H1 (cell line): Measurements from ENCODE around the gene DGAT2L6. TPM values are rescaled to one million over a fixed set of nuclear protein-coding genes. Genes with fewer than 3 reads are reported as not detected.
A peak's percentile ranks its signal among the peaks of the same experiment; 100 is the strongest.

Source experiments
- CTCF ChIA-PET: fragments of 300-600 bp; sonication (Branson Sonifier 250); formaldehyde crosslinking; loops from one replicate; lab custom pipeline; 2021; ENCODE audit not compliant: partially characterized antibody; lab: Charles Lee
- POLR2A ChIA-PET: fragments of 300-600 bp; sonication (Branson Sonifier 250); formaldehyde crosslinking; loops from one replicate; lab custom pipeline; 2021; ENCODE audit warnings: inconsistent platforms; ENCODE audit not compliant: partially characterized antibody; lab: Charles Lee
- DNase-seq, 2 experiments: peaks; one replicate each; pipeline versions ENCODE4 v3.0.0 to v3.0.0-alpha.2; 2010 to 2022; ENCODE audit warnings: low spot score in 2 of 2, low read depth in 1 of 2, mixed read lengths in 1 of 2
- FAIRE-seq: peaks from 2 replicates; lab custom pipeline; 2011; peaks lifted over from hg19 to GRCh38; lab: Jason Lieb, UNC
- H2AFZ ChIP-seq: 2 replicates; pipeline ENCODE4 v1.8.1; 2012; ENCODE audit warnings: low read length, inconsistent platforms
- H2AK5ac ChIP-seq: 2 replicates; pipeline ENCODE4 v1.6.1; 2013; ENCODE audit warnings: low read depth, low read length
- H2BK120ac ChIP-seq: replicated peaks from 2 replicates; pipeline ENCODE3; 2013; ENCODE audit warnings: low read depth, low read length, inconsistent platforms
- H2BK12ac ChIP-seq: 2 replicates; pipeline ENCODE4 v1.6.1; 2013; ENCODE audit warnings: low read depth, low read length
- H2BK15ac ChIP-seq: 2 replicates; pipeline ENCODE4 v1.6.1; 2013; ENCODE audit warnings: low read length
- H2BK20ac ChIP-seq: 2 replicates; pipeline ENCODE4 v1.6.1; 2013; ENCODE audit warnings: low read length
- H2BK5ac ChIP-seq: 2 replicates; pipeline ENCODE4 v1.6.1; 2013; ENCODE audit warnings: low read depth, low read length
- H3K14ac ChIP-seq: 2 replicates; pipeline ENCODE4 v1.6.1; 2013; ENCODE audit warnings: inconsistent platforms; ENCODE audit not compliant: insufficient read length
- H3K18ac ChIP-seq: 2 replicates; pipeline ENCODE4 v1.6.1; 2013; ENCODE audit warnings: low read length; ENCODE audit errors: extremely low read depth
- H3K23ac ChIP-seq: 2 replicates; pipeline ENCODE4 v1.6.1; 2013; ENCODE audit warnings: inconsistent platforms; ENCODE audit not compliant: insufficient read length
- H3K23me2 ChIP-seq: 2 replicates; pipeline ENCODE4 v1.6.1; 2013; ENCODE audit warnings: low read depth, low read length
- H3K27ac ChIP-seq: 2 replicates; pipeline ENCODE4 v1.6.1; 2011; ENCODE audit warnings: low read depth, low read length, inconsistent platforms
- H3K27me3 ChIP-seq, 4 experiments: replicated peaks in 1 of 4; 1 replicate in 1 of 4; 2 replicates in 3 of 4; pipeline versions ENCODE4 v1.6.1 to v1.8.1; 2011 to 2013; ENCODE audit warnings: low read length in 3 of 4, mild to moderate bottlenecking in 3 of 4, inconsistent platforms in 2 of 4, mixed read lengths in 2 of 4, moderate library complexity in 1 of 4; ENCODE audit not compliant: control insufficient read depth in 3 of 4, insufficient read depth in 3 of 4; ENCODE audit errors: extremely low read depth in 1 of 4
- H3K36me3 ChIP-seq, 4 experiments: 2 replicates each; pipeline versions ENCODE4 v1.6.1 to v1.8.1; 2011 to 2013; ENCODE audit warnings: mild to moderate bottlenecking in 4 of 4, low read length in 3 of 4, moderate library complexity in 2 of 4, control low read depth in 1 of 4, inconsistent platforms in 1 of 4; ENCODE audit not compliant: insufficient read depth in 4 of 4, control insufficient read depth in 2 of 4
- H3K4ac ChIP-seq: replicated peaks from 2 replicates; pipeline ENCODE3; 2013; ENCODE audit warnings: low read length, low read depth, mixed read lengths, inconsistent platforms; ENCODE audit not compliant: insufficient read length
- H3K4me1 ChIP-seq, 4 experiments: replicated peaks in 1 of 4; 1 replicate in 1 of 4; 2 replicates in 3 of 4; pipeline versions ENCODE4 v1.6.1 to v1.8.1; 2011 to 2013; ENCODE audit warnings: low read length in 3 of 4, inconsistent platforms in 2 of 4, mixed read lengths in 1 of 4; ENCODE audit not compliant: insufficient read depth in 4 of 4, control insufficient read depth in 3 of 4
- H3K4me2 ChIP-seq, 2 experiments: 2 replicates each; pipeline versions ENCODE4 v1.6.1 to v1.8.1; 2011 to 2013; ENCODE audit warnings: low read depth in 2 of 2, low read length in 2 of 2, control low read depth in 1 of 2, inconsistent platforms in 1 of 2, mild to moderate bottlenecking in 1 of 2; ENCODE audit not compliant: insufficient read depth in 1 of 2
- H3K4me3 ChIP-seq, 4 experiments: fragments of 200-600, 300-600 bp in 1 of 4; sonication (generic), shearing (Covaris generic), sonication (Bioruptor Twin) in 1 of 4; 2 replicates each; pipeline versions ENCODE4 v1.5.1 to v1.8.1; 2011 to 2016; ENCODE audit warnings: low read length in 4 of 4, low read depth in 3 of 4, control low read depth in 2 of 4, inconsistent platforms in 2 of 4, mild to moderate bottlenecking in 2 of 4, mixed read lengths in 1 of 4, moderate library complexity in 1 of 4; ENCODE audit not compliant: insufficient read depth in 2 of 4; ENCODE audit errors: extremely low read depth in 1 of 4
- H3K56ac ChIP-seq: replicated peaks from 2 replicates; pipeline ENCODE3; 2013; ENCODE audit warnings: low read depth, mild to moderate bottlenecking, mixed read lengths, low read length, inconsistent platforms; ENCODE audit not compliant: insufficient read length
- H3K79me1 ChIP-seq: 2 replicates; pipeline ENCODE4 v1.6.1; 2013; ENCODE audit warnings: low read depth, low read length, control low read depth
- H3K79me2 ChIP-seq, 2 experiments: 2 replicates each; pipeline versions ENCODE4 v1.6.1 to v1.8.1; 2012 to 2013; ENCODE audit warnings: low read length in 2 of 2, mild to moderate bottlenecking in 2 of 2, inconsistent platforms in 1 of 2; ENCODE audit not compliant: insufficient read depth in 2 of 2, control insufficient read depth in 1 of 2
- H3K9ac ChIP-seq, 4 experiments: replicated peaks in 1 of 4; 1 replicate in 1 of 4; 2 replicates in 3 of 4; pipeline versions ENCODE4 v1.6.1 to v1.8.1; 2011 to 2013; ENCODE audit warnings: low read depth in 3 of 4, low read length in 3 of 4, control low read depth in 2 of 4, mild to moderate bottlenecking in 2 of 4, moderate library complexity in 2 of 4, inconsistent platforms in 1 of 4; ENCODE audit errors: extremely low read depth in 1 of 4
- H3K9me3 ChIP-seq, 2 experiments: 2 replicates each; pipeline versions ENCODE4 v1.6.1 to v1.8.1; 2012 to 2013; ENCODE audit warnings: mild to moderate bottlenecking in 2 of 2, moderate library complexity in 2 of 2, control low read depth in 1 of 2, inconsistent platforms in 1 of 2, low read depth in 1 of 2, low read length in 1 of 2, mixed read lengths in 1 of 2; ENCODE audit not compliant: insufficient read depth in 2 of 2
- H4K20me1 ChIP-seq, 2 experiments: replicated peaks in 1 of 2; 2 replicates each; pipeline versions ENCODE3 to v1.8.1; 2011 to 2013; ENCODE audit warnings: inconsistent platforms in 2 of 2, low read length in 2 of 2, mild to moderate bottlenecking in 1 of 2; ENCODE audit not compliant: insufficient read depth in 2 of 2, control insufficient read depth in 1 of 2
- H4K5ac ChIP-seq: 2 replicates; pipeline ENCODE4 v1.6.1; 2013; ENCODE audit warnings: low read length, low read depth, mixed read lengths, inconsistent platforms; ENCODE audit not compliant: insufficient read length
- H4K8ac ChIP-seq: 2 replicates; pipeline ENCODE4 v1.8.0; 2013; ENCODE audit warnings: mild to moderate bottlenecking, moderate library complexity, low read length, inconsistent platforms; ENCODE audit not compliant: insufficient read depth; ENCODE audit errors: extremely low read depth
- H4K91ac ChIP-seq: replicated peaks from 2 replicates; pipeline ENCODE3; 2013; ENCODE audit warnings: low read length, mixed read lengths, inconsistent platforms; ENCODE audit not compliant: insufficient read length
- BRCA1 ChIP-seq: IDR thresholded peaks from 2 replicates; pipeline ENCODE4 v1.6.1; 2012; ENCODE audit warnings: low read depth, low read length, improper control_type of control experiment
- GTF2F1 ChIP-seq: IDR thresholded peaks from 2 replicates; pipeline ENCODE4 v1.6.1; 2012; ENCODE audit warnings: low read depth, low read length, improper control_type of control experiment, borderline replicate concordance
- HDAC2 ChIP-seq, 2 experiments: fragments of 300-600 bp in 1 of 2; sonication (generic) in 1 of 2; IDR thresholded peaks; 2 replicates each; pipeline ENCODE4 v1.6.1; 2011 to 2012; ENCODE audit warnings: low read depth in 2 of 2, low read length in 2 of 2, mild to moderate bottlenecking in 2 of 2, moderate library complexity in 2 of 2, borderline replicate concordance in 1 of 2, inconsistent platforms in 1 of 2
- HDAC6 ChIP-seq: IDR thresholded peaks from one replicate; pipeline ENCODE4 v1.7.1; 2012; ENCODE audit warnings: low read depth, mild to moderate bottlenecking, inconsistent platforms, low read length, moderate library complexity
- KDM5A ChIP-seq: fragments of 200-600 bp; IDR thresholded peaks from 2 replicates; pipeline ENCODE4 v1.7.1; 2012; ENCODE audit warnings: mild to moderate bottlenecking, low read length, inconsistent platforms, mixed read lengths
- NRF1 ChIP-seq: IDR thresholded peaks from 2 replicates; pipeline ENCODE4 v1.6.1; 2011; ENCODE audit warnings: mild to moderate bottlenecking, low read depth, low read length, improper control_type of control experiment
- POLR2AphosphoS5 ChIP-seq: IDR thresholded peaks from 2 replicates; pipeline ENCODE4 v1.6.1; 2011; ENCODE audit warnings: low read depth, low read length
- RAD21 ChIP-seq, 2 experiments: IDR thresholded peaks in 1 of 2; conservative IDR thresholded peaks in 1 of 2; 2 replicates each; pipeline ENCODE4 v1.6.1; 2011; ENCODE audit warnings: low read depth in 2 of 2, low read length in 2 of 2, improper control_type of control experiment in 1 of 2, inconsistent platforms in 1 of 2, mild to moderate bottlenecking in 1 of 2, moderate library complexity in 1 of 2
- WGBS, 2 experiments: shearing (Covaris generic) in 1 of 2; methylation state at CpG; one replicate each; pipeline versions ENCODE4 v1.1.6 to v1.1.7; 2013 to 2015; ENCODE audit warnings: low lambda C conversion rate in 2 of 2, mixed read lengths in 2 of 2, inconsistent platforms in 1 of 2, low coverage in 1 of 2, missing lambda C conversion rate in 1 of 2; ENCODE audit not compliant: insufficient replicate concordance in 2 of 2, insufficient coverage in 1 of 2, insufficient read length in 1 of 2; ENCODE audit errors: extremely low coverage in 1 of 2, missing lambda C conversion rate in 1 of 2; 5-methylcytosine and 5-hydroxymethylcytosine counted together
- polyA plus RNA-seq, 7 experiments: library from polyadenylated mRNA; depleted of rRNA in 3 of 7; stranded (reverse) in 5 of 7; unstranded in 2 of 7; fragments of >200 nt in 5 of 7; fragments of 200-250 nt in 2 of 7; gene quantifications; 1 replicate in 5 of 7; 2 replicates in 1 of 7; 4 replicates in 1 of 7; pipeline versions ENCODE4 v1.2.1 to v1.2.3, GENCODE V29; 2011 to 2013; ENCODE audit warnings: missing spikeins in 2 of 7, mixed read lengths in 2 of 7
- total RNA-seq: library from RNA; stranded (reverse); fragmentation: NEBNext Ultra II Directional; extraction: Animal tissue kit (Norgen Biotek cat#: 25700); gene quantifications from 2 replicates; pipeline ENCODE4 v1.2.1, GENCODE V29; 2021
- TF ChIP-seq, protein P1 (sequence below): IDR thresholded peaks from 2 replicates; pipeline ENCODE4 v1.6.1; 2012; ENCODE audit warnings: low read length, inconsistent platforms
- TF ChIP-seq, protein P2 (sequence below): IDR thresholded peaks from 2 replicates; pipeline ENCODE4 v1.6.1; 2012; ENCODE audit warnings: inconsistent platforms

The DGAT2L6 gene
- total and polyA plus RNA-seq, 2 of the 8 experiments (the other 6 are each of a cell fraction or from before 2014, with no cell fraction given) = not detected

DNA sequence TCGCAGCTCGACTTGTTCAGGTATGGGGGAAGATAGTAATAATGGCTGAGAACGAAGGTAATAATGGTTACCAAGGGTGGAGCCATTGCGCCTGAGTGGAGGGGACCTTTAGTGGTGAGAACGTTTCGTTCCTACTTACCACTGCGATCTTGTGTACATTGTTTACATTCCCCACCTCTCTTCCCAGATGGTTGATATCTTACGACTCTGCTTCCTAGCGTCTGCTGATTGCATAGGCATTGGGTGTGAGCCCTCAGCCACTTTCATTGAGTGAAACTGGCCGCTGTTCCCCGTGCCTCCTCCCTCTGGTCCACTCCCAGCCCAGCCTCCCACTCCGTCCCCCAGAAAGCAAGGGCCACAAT lies 43.2 kb upstream of the DGAT2L6 start:
- H2BK12ac ChIP-seq = 0 out of 2 replicates have a peak overlapping the region, but pooled peaks have one; percentile 17
- H3K18ac ChIP-seq = no peak overlapping the region
- H3K36me3 ChIP-seq = peaks cover 2 to 19% (median 5%) of the 10 kb centered on the region in 4 experiments; a peak in 4 of 8 replicates
- no peaks in the 10 kb centered on the region for H3K9me3 ChIP-seq
- ChIA-PET CTCF (interaction anchor here (0.9 to 1.7 kb wide), 7 partner anchors 16 to 374 kb away, joined by 3 to 6 read pairs (median 3); no protein-coding TSS in a partner anchor), POLR2A (interaction anchor here (0.7 to 1.3 kb wide), 5 partner anchors 8 to 165 kb away, joined by 3 to 5 read pairs (median 3); no protein-coding TSS in a partner anchor)
- peak overlapping the region; percentile 49 to 91 (median 87) for H3K9ac ChIP-seq
- peaks cover 0 to 12% (median 1%) of the 10 kb centered on the region in 4 experiments; a peak in 4 of 7 replicates for H3K4me1 ChIP-seq
- H2BK120ac ChIP-seq = no peak overlapping the region
- H3K4me2 ChIP-seq = peak overlapping the region; percentile 54 to 74
- no peak overlapping the region for H4K91ac ChIP-seq
- peaks cover 4% of the 10 kb centered on the region; the same call in 1 of the 2 replicates for H3K23me2 ChIP-seq
- no peak overlapping the region for H3K56ac ChIP-seq
- H2BK5ac ChIP-seq = peak overlapping the region; percentile 49; the same call in 1 of the 2 replicates
- no peak overlapping the region for H2AK5ac ChIP-seq
- H3K4me3 ChIP-seq = peak overlapping the region; percentile 86 to 98 (median 93)
- no peak overlapping the region for H2BK15ac ChIP-seq
- no peak overlapping the region for H2BK20ac ChIP-seq
- no peak overlapping the region for H3K4ac ChIP-seq
- no peaks in the 10 kb centered on the region; the same call in 1 of the 2 replicates for H3K79me1 ChIP-seq
- H2AFZ ChIP-seq = peak overlapping the region; percentile 91
- 0% methylated on average over 7 of the region's 12 CpGs; no CpG with 5 or more reads in 1 of the 2 experiments for WGBS, 2 experiments
- H3K27ac ChIP-seq = peak overlapping the region; percentile 84
- peak overlapping the region; percentile 85; the same call in 1 of the 2 replicates for H4K8ac ChIP-seq
- FAIRE-seq = no peak
- no peaks in the 10 kb centered on the region for H3K27me3 ChIP-seq
- H4K5ac ChIP-seq = no peak overlapping the region
- no peak overlapping the region for H3K23ac ChIP-seq
- DNase-seq = no peak
- H4K20me1 ChIP-seq = no peaks in the 10 kb centered on the region
- peaks cover 0 to 19% of the 10 kb centered on the region in 2 experiments; a peak in 2 of 4 replicates for H3K79me2 ChIP-seq
- H3K14ac ChIP-seq = no peak overlapping the region
- no peak for TF ChIP-seq NRF1
- no peak for TF ChIP-seq BRCA1
- no peak for TF ChIP-seq GTF2F1
- TF ChIP-seq POLR2AphosphoS5 = 0 out of 2 replicates have a peak, but pooled peaks have one; percentile 42
- TF ChIP-seq, protein P1, sequence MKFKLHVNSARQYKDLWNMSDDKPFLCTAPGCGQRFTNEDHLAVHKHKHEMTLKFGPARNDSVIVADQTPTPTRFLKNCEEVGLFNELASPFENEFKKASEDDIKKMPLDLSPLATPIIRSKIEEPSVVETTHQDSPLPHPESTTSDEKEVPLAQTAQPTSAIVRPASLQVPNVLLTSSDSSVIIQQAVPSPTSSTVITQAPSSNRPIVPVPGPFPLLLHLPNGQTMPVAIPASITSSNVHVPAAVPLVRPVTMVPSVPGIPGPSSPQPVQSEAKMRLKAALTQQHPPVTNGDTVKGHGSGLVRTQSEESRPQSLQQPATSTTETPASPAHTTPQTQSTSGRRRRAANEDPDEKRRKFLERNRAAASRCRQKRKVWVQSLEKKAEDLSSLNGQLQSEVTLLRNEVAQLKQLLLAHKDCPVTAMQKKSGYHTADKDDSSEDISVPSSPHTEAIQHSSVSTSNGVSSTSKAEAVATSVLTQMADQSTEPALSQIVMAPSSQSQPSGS = no peak
- no peak for TF ChIP-seq HDAC6
- TF ChIP-seq, protein P2, sequence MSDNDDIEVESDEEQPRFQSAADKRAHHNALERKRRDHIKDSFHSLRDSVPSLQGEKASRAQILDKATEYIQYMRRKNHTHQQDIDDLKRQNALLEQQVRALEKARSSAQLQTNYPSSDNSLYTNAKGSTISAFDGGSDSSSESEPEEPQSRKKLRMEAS = no peak
- TF ChIP-seq HDAC2 (IDR thresholded peaks at IDR 0.05; ENCODE audit: borderline replicate concordance in 1 of 2, low read depth in 2 of 2, low read length in 2 of 2) = no peak
- peak; percentile 71 for TF ChIP-seq KDM5A
- no peak for TF ChIP-seq RAD21 (IDR thresholded peaks at IDR 0.05 in 1 of 2, conservative IDR thresholded peaks at IDR 0.05 in 1 of 2; ENCODE audit: low read depth in 2 of 2, low read length in 2 of 2)
